GM18868 (cell line): ENCODE results near the gene BCAP31.
"Not testable (repeated sequence)": the region's sequence is repeated elsewhere in the genome, so short reads cannot be mapped to it uniquely, and the experiment has no call there.

Experiments used
- ATAC-seq: cut with Tn5 transposase; IDR thresholded peaks from one replicate; pipeline ENCODE4 v1.9.1; 2021; ENCODE audit warnings: mild to moderate bottlenecking, moderate library complexity; ENCODE audit not compliant: unreplicated experiment

The BCAP31 gene

GRCh38 chrX:153763298-153763932 is 39.2 kb upstream of the BCAP31 start:
- ATAC-seq, result no peak

- ATAC-seq, result no peak
Measured at GRCh38 chrX:153762626-153763173, 38.5 kb upstream of the BCAP31 start.

GRCh38 chrX:153761863-153762262 is 37.7 kb upstream of the BCAP31 start:
- ATAC-seq, result no peak

- ATAC-seq, result no peak
Measured at GRCh38 chrX:153755136-153755535, 30.9 kb upstream of the BCAP31 start.

- no peak for ATAC-seq
Measured at GRCh38 chrX:153750127-153750774, 26.1 kb upstream of the BCAP31 start.

- not testable (repeated sequence) for ATAC-seq
Measured at GRCh38 chrX:153749017-153749416, 24.8 kb upstream of the BCAP31 start.

GRCh38 chrX:153746991-153747390 is 22.8 kb upstream of the BCAP31 start:
- ATAC-seq, result not testable (repeated sequence)

GRCh38 chrX:153746359-153746758 is 22.2 kb upstream of the BCAP31 start:
- no peak for ATAC-seq

- ATAC-seq, result not testable (repeated sequence)
Measured at GRCh38 chrX:153745067-153745433, 20.9 kb upstream of the BCAP31 start.

- ATAC-seq, result no peak
Measured at GRCh38 chrX:153744210-153745066, 20.3 kb upstream of the BCAP31 start.

- not testable (repeated sequence) for ATAC-seq
Measured at GRCh38 chrX:153743468-153744209, 19.5 kb upstream of the BCAP31 start.

- not testable (repeated sequence) for ATAC-seq
Measured at GRCh38 chrX:153742796-153743467, 18.7 kb upstream of the BCAP31 start.

- not testable (repeated sequence) for ATAC-seq
Measured at GRCh38 chrX:153742111-153742510, 17.9 kb upstream of the BCAP31 start.

- ATAC-seq, result no peak
Measured at GRCh38 chrX:153741446-153741845, 17.3 kb upstream of the BCAP31 start.

- ATAC-seq, result no peak
Measured at GRCh38 chrX:153740631-153741222, 16.5 kb upstream of the BCAP31 start.

- ATAC-seq, result no peak
Measured at GRCh38 chrX:153739754-153740486, 15.7 kb upstream of the BCAP31 start.

- ATAC-seq, result no peak
Measured at GRCh38 chrX:153738056-153738605, 13.9 kb upstream of the BCAP31 start.

- no peak for ATAC-seq
Measured at GRCh38 chrX:153736871-153737441, 12.8 kb upstream of the BCAP31 start.
